ENCODE results near the gene ARHGEF4.

ARHGEF4 gene

GRCh38 chr2:130837175-130837810 lies 579 bp downstream of the ARHGEF4 start:
- no peak for DNase-seq

DNA sequence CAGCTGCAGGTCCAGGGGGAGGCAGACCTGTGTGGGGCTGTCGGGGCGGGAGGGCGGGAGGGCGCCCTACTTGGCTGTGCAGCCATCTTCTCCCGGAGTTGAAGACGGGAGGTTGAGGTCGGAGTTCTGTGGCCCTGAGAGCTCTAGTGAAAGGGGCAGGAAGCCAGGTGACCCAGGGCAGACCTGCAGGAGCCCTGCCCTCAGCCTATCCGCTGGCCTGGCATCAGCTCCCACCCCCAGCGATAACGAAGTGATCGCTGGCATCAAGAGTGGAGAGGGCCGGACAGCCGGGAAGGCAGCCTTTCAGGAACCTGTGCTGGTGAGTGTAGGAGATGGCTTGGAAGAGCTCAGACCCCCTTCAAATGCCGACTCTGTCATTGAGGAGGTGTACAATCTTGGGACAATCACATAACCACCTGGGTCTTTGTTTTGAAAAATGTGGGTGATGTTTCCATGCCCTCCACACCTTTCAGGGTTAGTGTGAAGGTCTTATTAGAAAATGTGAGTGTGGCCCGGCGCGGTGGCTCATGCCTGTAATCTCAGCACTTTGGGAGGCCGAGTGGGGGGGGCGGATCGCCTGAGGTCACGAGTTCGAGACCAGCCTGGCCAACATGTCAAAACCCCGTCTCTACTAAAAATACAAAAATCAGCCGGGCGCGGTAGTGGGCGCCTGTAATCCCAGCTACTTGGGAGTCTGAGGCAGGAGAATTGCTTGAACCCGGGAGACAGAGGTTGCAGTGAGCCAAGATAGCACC lies 1.3 kb downstream of the ARHGEF4 start:
- no peak for DNase-seq

- DNase-seq = no peak
Observed at GRCh38 chr2:130839011-130839780, 2.5 kb downstream of the ARHGEF4 start.

DNA sequence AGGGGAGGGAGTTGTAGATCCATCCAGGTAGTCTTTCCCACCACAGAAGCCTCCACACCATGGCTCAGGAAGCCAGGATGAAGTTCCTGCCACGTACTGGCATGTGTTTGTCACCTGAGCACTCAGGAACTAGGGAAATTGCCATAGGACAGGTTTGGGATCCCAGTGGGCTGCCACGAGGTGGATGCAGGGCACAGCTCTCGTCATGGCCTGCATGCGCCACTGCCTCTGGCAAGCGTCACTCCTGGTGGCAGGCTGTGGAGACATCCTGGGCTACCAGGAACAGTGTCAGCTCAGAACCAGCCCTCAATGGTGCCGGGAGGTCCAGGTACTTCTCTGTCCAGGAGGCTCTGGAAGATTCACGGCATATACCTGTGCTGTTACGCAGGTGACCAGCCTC lies 3.8 kb downstream of the ARHGEF4 start:
- no peak for DNase-seq

- DNase-seq = no peak
Observed at GRCh38 chr2:130841741-130842365, 5.1 kb downstream of the ARHGEF4 start.

DNA sequence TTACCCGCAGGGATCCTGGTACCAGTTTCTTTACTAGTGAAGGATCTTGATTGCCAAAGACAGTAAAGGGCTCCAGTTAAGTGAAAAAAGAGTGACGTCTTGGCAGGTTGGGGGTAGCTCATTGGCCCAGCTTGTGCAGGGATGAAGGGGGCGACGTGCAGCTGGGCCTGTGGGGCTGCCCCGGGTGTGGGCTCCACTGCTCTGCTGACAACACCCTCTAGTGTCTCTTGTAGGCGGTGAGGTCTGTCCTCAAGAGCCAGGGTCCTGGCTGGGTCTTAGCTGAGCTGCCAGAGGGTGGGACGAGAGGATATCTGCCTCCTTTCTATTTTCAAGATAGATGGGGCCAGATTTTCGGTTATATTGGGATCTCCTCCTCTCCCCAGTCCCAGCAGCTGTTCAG lies 6.1 kb downstream of the ARHGEF4 start:
- no peak for DNase-seq

DNA sequence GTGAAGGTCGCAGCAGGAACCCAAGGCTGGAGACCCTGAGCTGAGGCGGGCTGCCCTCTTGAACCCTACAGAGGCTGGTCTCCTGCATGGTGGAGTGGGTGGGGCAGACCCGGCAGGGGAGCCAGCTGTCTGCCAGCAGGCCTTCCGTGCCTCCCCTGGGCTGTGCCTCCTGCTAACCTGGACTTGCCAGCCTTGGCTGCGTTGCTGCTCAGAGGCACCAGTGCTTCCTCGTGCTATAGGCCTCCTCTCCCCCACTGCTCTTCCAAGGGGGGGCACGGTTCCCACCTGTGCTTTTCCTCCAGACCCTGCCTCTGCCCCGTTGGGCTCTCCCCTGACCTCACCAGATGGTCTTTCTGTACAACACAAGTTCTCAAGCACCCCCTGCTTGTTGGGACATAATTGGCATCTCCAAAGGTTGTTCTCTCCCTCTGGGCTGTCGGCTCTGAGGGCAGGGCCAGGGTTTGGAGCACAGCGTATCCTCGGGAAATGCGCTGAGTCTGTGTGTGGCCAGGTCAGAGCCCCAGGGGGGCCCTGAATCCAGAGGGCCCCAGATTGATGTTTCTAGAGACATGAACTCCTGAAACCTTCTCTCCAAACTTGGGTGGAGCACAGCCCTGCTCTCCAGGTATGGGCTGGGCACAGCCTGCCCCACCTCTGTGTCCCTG lies 6.7 kb downstream of the ARHGEF4 start:
- no peak for DNase-seq

DNA sequence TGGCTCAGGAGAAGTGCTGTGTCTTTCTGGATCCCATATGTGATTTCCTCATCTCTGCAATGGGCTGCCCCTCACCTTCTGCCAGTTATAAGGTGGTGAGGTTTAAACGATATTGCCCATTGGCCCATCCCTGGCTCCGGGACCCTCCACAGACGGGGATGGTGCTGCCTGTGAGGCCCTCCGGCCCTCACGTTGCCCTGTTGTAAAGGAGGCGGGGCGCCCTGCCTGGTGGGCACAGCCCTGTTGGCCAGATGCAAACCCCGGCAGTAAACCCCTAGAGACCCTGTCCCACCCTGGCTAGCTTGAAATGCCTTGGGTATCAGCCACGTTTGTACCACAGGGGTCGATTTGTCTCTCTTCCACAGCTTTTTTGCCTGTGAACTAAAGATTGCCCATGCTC lies 7.4 kb downstream of the ARHGEF4 start:
- no peak for DNase-seq

DNA sequence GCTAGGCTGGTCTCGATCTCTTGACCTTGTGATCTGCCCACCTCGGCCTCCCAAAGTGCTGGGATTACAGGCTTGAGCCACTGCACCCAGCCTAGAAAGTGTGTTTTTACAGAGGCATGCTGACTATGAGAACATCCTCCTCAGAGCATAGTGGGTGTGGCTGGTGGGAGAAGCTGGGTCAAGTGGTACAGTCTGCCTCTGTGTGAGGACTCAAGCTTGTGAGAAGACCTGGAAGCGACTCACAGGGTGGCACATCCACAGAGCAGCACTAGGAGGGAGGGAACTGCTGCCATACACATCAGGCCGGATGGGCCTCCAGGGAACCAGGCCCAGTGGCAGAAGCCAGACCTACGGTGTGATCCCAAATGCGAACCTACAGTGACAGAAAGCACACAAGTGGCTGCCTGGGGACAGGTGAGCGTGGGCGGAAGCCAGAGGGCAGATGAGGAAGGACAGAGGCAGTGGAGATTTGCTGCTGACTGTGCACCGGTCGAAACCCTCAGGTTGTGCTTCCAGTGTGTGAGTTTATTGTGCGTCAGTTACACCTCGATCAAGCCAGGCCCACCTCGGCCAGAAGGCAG lies 8.9 kb downstream of the ARHGEF4 start:
- DNase-seq = no peak

GRCh38 chr2:130846233-130846632 lies 9.5 kb downstream of the ARHGEF4 start:
- DNase-seq = no peak

GRCh38 chr2:130846686-130847375 lies 10.1 kb downstream of the ARHGEF4 start:
- DNase-seq = no peak

DNA sequence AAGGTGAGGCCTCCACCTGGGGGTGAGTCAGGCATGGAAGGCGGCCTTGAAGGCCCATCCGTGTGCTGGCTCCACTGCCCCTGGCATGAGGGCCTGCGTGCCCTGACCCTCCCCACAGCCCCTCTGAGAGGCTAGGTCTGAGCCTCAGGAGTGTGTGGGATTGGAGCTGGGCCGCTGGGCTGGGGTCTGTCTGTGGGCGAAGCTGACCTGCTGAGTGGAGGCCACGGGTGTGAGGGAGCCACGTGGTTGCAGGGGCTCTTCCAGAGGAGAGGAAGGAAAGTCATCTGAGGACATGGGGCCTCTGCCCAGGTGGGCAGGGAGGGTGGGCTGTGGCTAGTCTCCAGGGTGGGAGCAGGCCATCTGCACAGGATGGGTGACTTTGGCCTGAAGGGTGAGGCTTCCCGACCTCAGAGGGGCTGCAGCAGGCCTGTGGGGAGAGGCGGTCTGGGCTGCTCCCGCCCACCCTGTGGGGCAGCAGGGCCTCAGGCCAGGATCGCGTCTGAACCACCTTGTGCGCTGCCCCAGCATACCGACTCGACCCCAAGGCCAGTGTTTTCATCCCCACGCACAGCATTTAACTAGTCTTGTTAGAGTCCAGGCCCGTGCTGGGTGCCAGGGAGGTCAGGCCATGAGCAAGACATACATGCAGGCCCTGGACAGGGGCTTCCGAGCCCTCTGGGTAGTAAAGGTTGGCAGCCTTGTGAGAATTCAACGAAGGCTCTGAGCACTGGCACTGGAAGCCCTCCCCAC lies 11.2 kb downstream of the ARHGEF4 start:
- no peak for DNase-seq

- DNase-seq = no peak
Observed at GRCh38 chr2:130848526-130849210, 12.0 kb downstream of the ARHGEF4 start.

- DNase-seq = no peak
Observed at GRCh38 chr2:130849896-130850787, 13.4 kb downstream of the ARHGEF4 start.

GRCh38 chr2:130850788-130851623 lies 14.3 kb downstream of the ARHGEF4 start:
- DNase-seq = no peak

- no peak for DNase-seq
Observed at GRCh38 chr2:130851624-130852382, 15.1 kb downstream of the ARHGEF4 start.

DNA sequence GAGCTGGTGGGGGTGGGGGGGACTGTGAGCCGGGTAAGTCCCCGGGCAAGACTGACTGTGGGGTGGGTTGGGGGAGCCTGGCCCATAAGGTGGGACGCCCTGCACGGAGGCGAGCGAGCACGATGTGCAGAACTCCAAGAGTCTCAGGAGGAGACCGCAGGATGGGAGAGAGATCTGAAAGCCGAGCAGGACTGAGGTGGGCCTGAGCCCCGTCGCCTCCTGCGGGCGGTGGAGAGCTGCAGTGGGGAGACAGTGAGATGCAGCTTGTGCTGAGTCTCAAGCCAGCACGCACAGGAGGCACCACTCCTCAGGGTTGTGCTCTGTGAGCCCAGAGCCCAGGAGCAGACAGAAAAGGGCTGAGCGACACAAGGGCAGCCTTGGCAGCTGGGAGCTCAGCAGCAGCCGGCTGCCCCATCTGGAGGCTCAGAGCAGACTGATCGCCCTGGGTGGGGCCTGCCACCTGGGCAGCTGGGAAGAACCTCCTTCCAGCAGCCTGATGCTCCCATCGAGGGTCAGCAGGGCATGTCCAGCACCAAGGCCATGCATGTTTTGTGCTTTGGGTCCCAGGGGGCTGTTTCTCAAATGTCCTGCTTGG lies 15.9 kb downstream of the ARHGEF4 start:
- no peak for DNase-seq

All from T-helper 1 cell (primary cell).